Small intestine (tissue), 7 donors: ENCODE data around the gene FBN1. TPM values are rescaled to one million over a fixed set of nuclear protein-coding genes. Genes with fewer than 3 reads are reported as not detected.

Experiments used
- DNase-seq, 2 donors: peaks; one replicate each; pipeline versions ENCODE4 v3.0.0 to v3.0.0-alpha.2; 2013
- FAIRE-seq: peaks from 2 replicates; lab custom pipeline; 2012; peaks lifted over from hg19 to GRCh38; lab: Jason Lieb, UNC
- H3K27ac ChIP-seq, 3 donors: one replicate each; pipeline ENCODE4 v1.5.1; 2013; ENCODE audit warnings: low read length in 2 of 3, mild to moderate bottlenecking in 2 of 3, control low read depth in 1 of 3, inconsistent platforms in 1 of 3, low read depth in 1 of 3, moderate library complexity in 1 of 3
- H3K27me3 ChIP-seq, 3 donors: one replicate each; pipeline ENCODE4 v1.6.1; 2013; ENCODE audit warnings: low read length in 3 of 3, inconsistent platforms in 1 of 3; ENCODE audit not compliant: control insufficient read depth in 3 of 3, insufficient read depth in 3 of 3
- H3K36me3 ChIP-seq, 3 donors: one replicate each; pipeline ENCODE4 v1.6.1; 2013; ENCODE audit warnings: low read length in 3 of 3, inconsistent platforms in 1 of 3, low read depth in 1 of 3, mild to moderate bottlenecking in 1 of 3, moderate library complexity in 1 of 3; ENCODE audit not compliant: control insufficient read depth in 3 of 3, insufficient read depth in 2 of 3
- H3K4me1 ChIP-seq, 3 donors: one replicate each; pipeline ENCODE4 v1.6.1; 2013; ENCODE audit warnings: low read length in 2 of 3, inconsistent platforms in 1 of 3, low read depth in 1 of 3, mild to moderate bottlenecking in 1 of 3, moderate library complexity in 1 of 3; ENCODE audit not compliant: control insufficient read depth in 3 of 3, insufficient read depth in 2 of 3
- H3K4me3 ChIP-seq, 3 donors: one replicate each; pipeline ENCODE4 v1.5.1; 2013; ENCODE audit warnings: low read length in 3 of 3, control low read depth in 1 of 3, inconsistent platforms in 1 of 3, low read depth in 1 of 3, mild to moderate bottlenecking in 1 of 3, moderate library complexity in 1 of 3
- H3K9me3 ChIP-seq, 2 donors: one replicate each; pipeline ENCODE4 v1.6.1; 2013; ENCODE audit warnings: low read depth in 1 of 2, low read length in 1 of 2; ENCODE audit not compliant: control insufficient read depth in 2 of 2, insufficient read depth in 1 of 2
- WGBS, 3 donors: extraction: QIAGEN DNeasy Blood & Tissue Kit; methylation state at CpG; one replicate each; pipeline ENCODE4 v1.1.7; 2013; 5-methylcytosine and 5-hydroxymethylcytosine counted together
- polyA plus RNA-seq, 4 donors: library from polyadenylated mRNA; stranded (reverse) in 3 of 4; unstranded in 1 of 4; fragments of 200-250 nt in 3 of 4; fragments of 120-200 nt in 1 of 4; gene quantifications; one replicate each; pipeline versions ENCODE4 v1.2.1 to v1.2.3, GENCODE V29; 2013
- donor health status: healthy with polysubstance abuse.
- donor health status: control.
- donor health status: control.
- donor health status: Bipolar disorder and iron deficiency.
- donor health status: healthy.

FBN1 gene
- polyA plus RNA-seq, 4 donors = 1.1 to 33.9 (median 11.3) TPM

GRCh38 chr15:48451736-48452135, 193.8 kb downstream of the FBN1 start:
- no peak for FAIRE-seq
- H3K4me1 ChIP-seq = no peaks in the 10 kb centered on the region

GRCh38 chr15:48451241-48451640, 194.3 kb downstream of the FBN1 start:
- no peak for DNase-seq
- no peak overlapping the region for H3K27ac ChIP-seq
- WGBS, 3 donors = 57 to 62% (median 61%) methylated on average over 3 of the region's 3 CpGs
- FAIRE-seq = no peak
- peaks cover 0 to 5% (median 3%) of the 10 kb centered on the region in 3 donors for H3K36me3 ChIP-seq
- no peak overlapping the region for H3K4me3 ChIP-seq
- H3K9me3 ChIP-seq = no peaks in the 10 kb centered on the region
- no peaks in the 10 kb centered on the region for H3K27me3 ChIP-seq
- H3K4me1 ChIP-seq = no peaks in the 10 kb centered on the region

More at GRCh38 chr15:48451736-48452135, 193.8 kb downstream of the FBN1 start:
- Histone ChIP-seq H3K36me3 (peaks cover 0 to 5% (median 3%) of the 10 kb centered on the region in 3 donors), H3K4me3 (no peak overlapping the region), H3K27ac (no peak overlapping the region), H3K27me3 (no peaks in the 10 kb centered on the region), H3K9me3 (no peaks in the 10 kb centered on the region)
- DNase-seq = no peak
- 71 to 76% (median 73%) methylated on average over 3 of the region's 3 CpGs for WGBS, 3 donors

- no peak overlapping the region for H3K27ac ChIP-seq
- FAIRE-seq (no peak), DNase-seq (no peak)
- no peak overlapping the region for H3K4me3 ChIP-seq
- WGBS, 3 donors = 89 to 94% (median 94%) methylated on average over 3 of the region's 3 CpGs
- no peaks in the 10 kb centered on the region for H3K9me3 ChIP-seq
- no peaks in the 10 kb centered on the region for H3K27me3 ChIP-seq
- H3K36me3 ChIP-seq = peaks cover 0 to 3% (median 0%) of the 10 kb centered on the region in 3 donors
- H3K4me1 ChIP-seq = no peaks in the 10 kb centered on the region
Measured at GRCh38 chr15:48449734-48450133, 195.8 kb downstream of the FBN1 start.

DNA sequence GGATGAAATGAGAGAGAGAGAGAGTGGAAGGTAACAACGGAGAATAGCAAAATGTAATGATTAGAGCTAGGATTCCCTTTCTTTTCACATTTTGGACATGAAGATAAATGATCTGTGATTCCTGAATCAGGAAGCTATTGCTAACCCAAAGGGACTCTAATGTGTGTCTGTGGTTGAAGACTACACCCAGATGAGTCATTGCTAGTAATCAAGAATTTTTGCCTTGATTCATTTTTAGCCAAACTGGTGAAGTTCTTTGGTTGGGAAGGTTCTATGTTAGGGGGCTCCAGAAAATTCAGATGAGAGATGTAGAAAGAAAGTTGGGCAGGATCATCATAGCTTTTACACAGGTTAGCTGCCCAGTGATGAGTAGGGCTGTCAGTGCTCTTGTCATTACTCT, 197.9 kb downstream of the FBN1 start:
- H3K36me3 ChIP-seq = no peaks in the 10 kb centered on the region
- H3K9me3 ChIP-seq = no peaks in the 10 kb centered on the region
- FAIRE-seq = no peak
- 86 to 97% (median 87%) methylated on average over 1 of the region's 1 CpG for WGBS, 3 donors
- H3K4me3 ChIP-seq = no peak overlapping the region
- H3K4me1 ChIP-seq = no peaks in the 10 kb centered on the region
- no peak for DNase-seq
- H3K27ac ChIP-seq = no peak overlapping the region
- H3K27me3 ChIP-seq = no peaks in the 10 kb centered on the region

DNA sequence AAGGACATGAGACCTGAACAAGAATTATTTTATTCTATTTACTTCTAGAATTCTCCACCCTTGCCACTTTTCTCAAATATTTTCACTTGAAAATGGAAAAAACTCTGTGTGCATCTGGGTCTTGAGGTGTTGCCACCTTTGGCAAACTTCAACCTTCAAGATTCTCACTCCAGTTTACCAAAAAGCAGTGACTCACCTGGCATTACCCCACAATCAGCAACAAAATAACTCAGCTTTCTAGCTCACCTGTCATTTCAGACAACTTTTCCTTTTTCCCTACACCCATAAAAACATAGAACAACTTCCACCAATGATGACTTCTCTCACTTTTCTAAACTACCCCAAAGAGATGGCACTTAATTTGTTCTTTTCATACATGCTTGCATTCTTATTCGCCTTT, 198.5 kb downstream of the FBN1 start:
- no peaks in the 10 kb centered on the region for H3K36me3 ChIP-seq
- 98% methylated on average over 1 of the region's 1 CpG for WGBS, 3 donors

DNA sequence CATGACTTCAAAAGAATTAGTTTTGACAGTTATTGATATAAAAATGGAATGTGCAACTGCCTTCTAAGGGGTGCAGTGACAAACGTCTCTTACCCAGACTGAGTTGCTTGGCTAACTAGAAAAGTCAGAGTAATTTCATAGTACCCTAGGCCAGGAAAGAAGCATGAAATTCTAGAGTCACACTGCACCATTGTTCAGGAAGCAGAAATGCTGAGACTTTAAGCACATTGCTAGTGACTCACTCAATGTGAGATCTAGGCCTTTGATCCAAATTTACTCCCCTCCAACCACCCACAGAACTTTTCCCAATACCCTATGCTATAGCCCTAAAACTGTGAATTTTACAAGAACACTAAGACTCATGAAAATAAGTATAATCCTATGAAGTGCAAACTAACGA, 203.5 kb downstream of the FBN1 start:
- 68 to 82% (median 79%) methylated on average over 2 of the region's 2 CpGs for WGBS, 3 donors
- Histone ChIP-seq H3K9me3 (no peaks in the 10 kb centered on the region), H3K4me1 (no peaks in the 10 kb centered on the region), H3K36me3 (no peaks in the 10 kb centered on the region), H3K4me3 (no peak overlapping the region), H3K27ac (no peak overlapping the region), H3K27me3 (no peaks in the 10 kb centered on the region)
- no peak for FAIRE-seq
- DNase-seq = no peak

More for the DNA sequence above, 198.5 kb downstream of the FBN1 start:
- no peaks in the 10 kb centered on the region for H3K9me3 ChIP-seq
- no peaks in the 10 kb centered on the region for H3K4me1 ChIP-seq
- DNase-seq (no peak), FAIRE-seq (no peak)
- no peak overlapping the region for H3K4me3 ChIP-seq
- no peaks in the 10 kb centered on the region for H3K27me3 ChIP-seq
- H3K27ac ChIP-seq = no peak overlapping the region

- no peaks in the 10 kb centered on the region for H3K4me1 ChIP-seq
- WGBS, 3 donors = 35 to 41% (median 40%) methylated on average over 3 of the region's 3 CpGs
- H3K27ac ChIP-seq = no peak overlapping the region
- FAIRE-seq = no peak
- no peak for DNase-seq
- no peaks in the 10 kb centered on the region for H3K9me3 ChIP-seq
- no peaks in the 10 kb centered on the region for H3K27me3 ChIP-seq
- no peaks in the 10 kb centered on the region for H3K36me3 ChIP-seq
- H3K4me3 ChIP-seq = no peak overlapping the region
Measured at GRCh38 chr15:48440084-48440483, 205.4 kb downstream of the FBN1 start.

GRCh38 chr15:48437178-48437577, 208.3 kb downstream of the FBN1 start:
- no peak for DNase-seq
- peaks cover 0 to 3% (median 2%) of the 10 kb centered on the region in 3 donors for H3K36me3 ChIP-seq
- no peak overlapping the region for H3K27ac ChIP-seq
- no peaks in the 10 kb centered on the region for H3K9me3 ChIP-seq
- WGBS, 3 donors = 77 to 88% (median 84%) methylated on average over 3 of the region's 3 CpGs
- H3K4me3 ChIP-seq = no peak overlapping the region
- no peaks in the 10 kb centered on the region for H3K27me3 ChIP-seq
- no peak for FAIRE-seq
- no peaks in the 10 kb centered on the region for H3K4me1 ChIP-seq

DNA sequence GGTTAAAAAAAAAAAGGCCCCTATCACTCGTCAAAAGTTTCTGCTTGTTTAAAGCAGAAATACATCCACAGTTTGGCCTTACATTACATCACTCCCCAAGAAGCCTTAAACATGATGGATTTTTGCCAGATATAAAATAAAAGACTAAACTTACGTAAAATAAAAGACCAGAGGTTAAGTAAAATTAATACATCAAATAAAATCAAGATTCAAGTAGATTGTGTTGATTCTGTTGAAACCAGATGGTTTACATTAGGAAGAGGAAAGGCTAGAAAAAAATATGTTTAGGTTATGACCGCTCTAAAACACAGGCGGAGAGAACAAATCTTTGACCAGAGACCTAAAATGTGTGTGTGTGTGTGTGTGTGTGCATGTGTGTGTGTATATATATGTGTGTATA, 210.2 kb downstream of the FBN1 start:
- DNase-seq = no peak
- no peaks in the 10 kb centered on the region for H3K9me3 ChIP-seq
- peaks cover 0 to 5% (median 2%) of the 10 kb centered on the region in 3 donors for H3K36me3 ChIP-seq
- H3K27ac ChIP-seq = no peak overlapping the region
- H3K27me3 ChIP-seq = no peaks in the 10 kb centered on the region
- WGBS, 3 donors = 82 to 92% (median 91%) methylated on average over 4 of the region's 4 CpGs
- no peak overlapping the region for H3K4me3 ChIP-seq
- no peaks in the 10 kb centered on the region for H3K4me1 ChIP-seq
- no peak for FAIRE-seq
